SK-N-MC (cell line): ENCODE measurements around the gene SWT1.

Source experiments
- EZH2 ChIP-seq: fragments of 200-600 bp; sonication (generic); IDR thresholded peaks from one replicate; pipeline ENCODE4 v1.6.1; 2017; ENCODE audit warnings: antibody characterized with exemption
- FOXP2 ChIP-seq: optimal IDR thresholded peaks from 2 replicates; pipeline ENCODE3; 2011; ENCODE audit warnings: mild to moderate bottlenecking, moderate library complexity; ENCODE audit not compliant: insufficient read depth; ENCODE audit errors: extremely low read length, control extremely low read depth
- POLR2AphosphoS5 ChIP-seq: IDR thresholded peaks from 2 replicates; pipeline ENCODE4 v1.6.1; 2012; ENCODE audit warnings: mild to moderate bottlenecking, low read depth, low read length, borderline replicate concordance

DNA sequence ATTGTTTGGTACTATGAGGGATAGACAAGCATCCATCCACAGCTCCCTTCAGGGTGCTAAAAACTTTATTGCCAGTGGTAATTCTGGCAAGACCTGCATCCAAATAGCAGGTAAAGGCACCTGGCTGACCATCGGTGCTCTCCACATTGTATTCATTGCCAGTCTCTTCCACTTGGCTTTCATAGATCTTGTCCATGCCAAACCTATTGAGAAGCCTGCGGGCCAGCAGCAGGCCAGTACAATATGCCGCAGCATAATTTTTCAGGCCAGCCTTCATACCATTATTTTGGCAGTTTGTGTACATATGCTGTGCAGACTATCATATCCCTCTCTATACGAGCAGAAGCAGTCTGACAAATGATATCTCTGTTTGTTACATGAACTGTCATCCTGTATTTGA, 70.2 kb downstream of the SWT1 start:
- TF ChIP-seq POLR2AphosphoS5 (no peak), EZH2 (no peak), FOXP2 (no peak)
